Osteocyte (in vitro differentiated cells): ENCODE measurements around the gene RASSF1. TPM values are rescaled to one million over a fixed set of nuclear protein-coding genes. Genes with fewer than 3 reads are reported as not detected.
"Not testable (repeated sequence)": the region's sequence is repeated elsewhere in the genome, so short reads cannot be mapped to it uniquely, and the experiment has no call there.

Experiments used
- DNase-seq: peaks from one replicate; pipeline ENCODE4 v3.0.0; 2021; ENCODE audit warnings: mixed read lengths; ENCODE audit not compliant: unreplicated experiment; ENCODE audit errors: extremely low spot score
- H3K27ac Mint-ChIP-seq: one replicate; pipeline ENCODE4 v1.8.0; 2021; ENCODE audit warnings: mild to moderate bottlenecking, mixed read lengths; ENCODE audit not compliant: unreplicated experiment
- H3K27me3 Mint-ChIP-seq: one replicate; pipeline ENCODE4 v1.8.0; 2021; ENCODE audit warnings: mixed read lengths; ENCODE audit not compliant: unreplicated experiment
- H3K36me3 Mint-ChIP-seq: one replicate; pipeline ENCODE4 v1.8.0; 2021; ENCODE audit warnings: mixed read lengths; ENCODE audit not compliant: unreplicated experiment
- H3K4me1 Mint-ChIP-seq: one replicate; pipeline ENCODE4 v1.8.0; 2021; ENCODE audit warnings: mixed read lengths; ENCODE audit not compliant: unreplicated experiment
- H3K4me3 Mint-ChIP-seq: one replicate; pipeline ENCODE4 v1.8.0; 2021; ENCODE audit warnings: mild to moderate bottlenecking, moderate library complexity, mixed read lengths; ENCODE audit not compliant: unreplicated experiment
- H3K9me3 Mint-ChIP-seq: one replicate; pipeline ENCODE4 v1.8.0; 2021; ENCODE audit warnings: mixed read lengths; ENCODE audit not compliant: unreplicated experiment
- total RNA-seq: library from RNA; stranded (reverse); gene quantifications from 2 replicates; pipeline ENCODE4 v1.2.1, GENCODE V29; 2021
- TF ChIP-seq, protein P1 (sequence below): fragments of 200-600 bp; sonication (generic); IDR thresholded peaks from 2 replicates; pipeline ENCODE4 v1.5.0; 2021; ENCODE audit warnings: antibody characterized with exemption, mild to moderate bottlenecking, moderate library complexity

Gene RASSF1
- total RNA-seq, 1 donor from 2014 or later, result 12.8 TPM

DNA sequence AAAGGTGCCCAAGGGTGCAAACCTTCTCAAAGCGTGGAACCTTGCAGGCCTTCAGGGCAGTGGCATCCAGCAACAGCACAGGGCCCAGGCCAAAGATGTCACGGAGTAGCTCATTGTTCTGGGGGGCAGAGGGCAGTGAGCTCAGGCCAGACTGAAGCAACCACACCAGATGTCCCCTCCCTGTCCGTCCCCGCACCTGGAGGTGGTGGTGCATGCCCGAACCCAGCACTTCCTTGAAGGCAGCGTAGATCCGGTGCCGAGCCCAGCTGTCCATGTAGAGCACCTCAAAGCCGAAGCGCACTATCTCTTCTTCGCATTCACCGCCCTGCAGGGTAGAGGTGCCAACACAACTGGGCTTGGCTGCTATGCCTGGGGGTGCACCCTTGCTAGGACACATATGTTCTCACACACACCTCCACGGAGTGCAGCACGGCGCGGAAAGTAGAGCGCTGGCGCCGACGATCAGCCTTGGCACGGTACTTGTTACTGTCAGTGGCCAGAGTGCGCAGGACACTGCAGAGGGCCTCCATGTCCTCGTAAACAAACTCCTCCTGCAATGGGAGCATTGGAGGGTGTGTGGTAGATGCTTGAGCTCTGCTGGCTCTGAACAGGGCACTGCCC lies 52.1 kb downstream of the RASSF1 start:
- DNase-seq, result no peak
- no peak overlapping the region for H3K27ac Mint-ChIP-seq
- peaks cover 3% of the 10 kb centered on the region for H3K36me3 Mint-ChIP-seq
- H3K4me3 Mint-ChIP-seq, result no peak overlapping the region
- peaks cover 14% of the 10 kb centered on the region for H3K4me1 Mint-ChIP-seq
- no peaks in the 10 kb centered on the region for H3K27me3 Mint-ChIP-seq
- no peaks in the 10 kb centered on the region for H3K9me3 Mint-ChIP-seq
- TF ChIP-seq, protein P1, sequence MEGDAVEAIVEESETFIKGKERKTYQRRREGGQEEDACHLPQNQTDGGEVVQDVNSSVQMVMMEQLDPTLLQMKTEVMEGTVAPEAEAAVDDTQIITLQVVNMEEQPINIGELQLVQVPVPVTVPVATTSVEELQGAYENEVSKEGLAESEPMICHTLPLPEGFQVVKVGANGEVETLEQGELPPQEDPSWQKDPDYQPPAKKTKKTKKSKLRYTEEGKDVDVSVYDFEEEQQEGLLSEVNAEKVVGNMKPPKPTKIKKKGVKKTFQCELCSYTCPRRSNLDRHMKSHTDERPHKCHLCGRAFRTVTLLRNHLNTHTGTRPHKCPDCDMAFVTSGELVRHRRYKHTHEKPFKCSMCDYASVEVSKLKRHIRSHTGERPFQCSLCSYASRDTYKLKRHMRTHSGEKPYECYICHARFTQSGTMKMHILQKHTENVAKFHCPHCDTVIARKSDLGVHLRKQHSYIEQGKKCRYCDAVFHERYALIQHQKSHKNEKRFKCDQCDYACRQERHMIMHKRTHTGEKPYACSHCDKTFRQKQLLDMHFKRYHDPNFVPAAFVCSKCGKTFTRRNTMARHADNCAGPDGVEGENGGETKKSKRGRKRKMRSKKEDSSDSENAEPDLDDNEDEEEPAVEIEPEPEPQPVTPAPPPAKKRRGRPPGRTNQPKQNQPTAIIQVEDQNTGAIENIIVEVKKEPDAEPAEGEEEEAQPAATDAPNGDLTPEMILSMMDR, result no peak

DNA sequence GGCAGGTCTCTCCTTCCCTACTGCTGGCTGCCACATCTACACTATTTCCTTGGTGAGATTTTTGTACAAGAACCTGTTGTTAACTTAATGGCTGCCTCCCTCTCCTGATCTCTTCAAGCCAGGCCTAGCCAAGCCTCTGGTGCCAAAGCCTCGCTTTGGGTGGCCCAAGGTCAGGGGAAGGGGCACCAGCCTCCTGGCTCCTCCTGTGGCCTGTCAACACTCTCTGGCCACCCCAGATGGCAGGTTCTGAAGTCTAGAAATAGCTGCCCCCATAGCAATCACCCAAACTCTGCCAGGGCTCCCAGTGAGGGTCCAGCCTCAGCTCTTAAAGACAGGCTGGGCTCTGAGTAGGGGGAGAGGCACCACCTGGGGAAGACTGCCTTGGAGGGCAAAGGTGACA lies 53.4 kb downstream of the RASSF1 start:
- no peaks in the 10 kb centered on the region for H3K9me3 Mint-ChIP-seq
- H3K27me3 Mint-ChIP-seq, result no peaks in the 10 kb centered on the region
- TF ChIP-seq, protein P1, result no peak
- no peak overlapping the region for H3K27ac Mint-ChIP-seq
- peaks cover 3% of the 10 kb centered on the region for H3K36me3 Mint-ChIP-seq
- DNase-seq, result no peak
- peaks cover 8% of the 10 kb centered on the region for H3K4me1 Mint-ChIP-seq
- H3K4me3 Mint-ChIP-seq, result no peak overlapping the region

DNA sequence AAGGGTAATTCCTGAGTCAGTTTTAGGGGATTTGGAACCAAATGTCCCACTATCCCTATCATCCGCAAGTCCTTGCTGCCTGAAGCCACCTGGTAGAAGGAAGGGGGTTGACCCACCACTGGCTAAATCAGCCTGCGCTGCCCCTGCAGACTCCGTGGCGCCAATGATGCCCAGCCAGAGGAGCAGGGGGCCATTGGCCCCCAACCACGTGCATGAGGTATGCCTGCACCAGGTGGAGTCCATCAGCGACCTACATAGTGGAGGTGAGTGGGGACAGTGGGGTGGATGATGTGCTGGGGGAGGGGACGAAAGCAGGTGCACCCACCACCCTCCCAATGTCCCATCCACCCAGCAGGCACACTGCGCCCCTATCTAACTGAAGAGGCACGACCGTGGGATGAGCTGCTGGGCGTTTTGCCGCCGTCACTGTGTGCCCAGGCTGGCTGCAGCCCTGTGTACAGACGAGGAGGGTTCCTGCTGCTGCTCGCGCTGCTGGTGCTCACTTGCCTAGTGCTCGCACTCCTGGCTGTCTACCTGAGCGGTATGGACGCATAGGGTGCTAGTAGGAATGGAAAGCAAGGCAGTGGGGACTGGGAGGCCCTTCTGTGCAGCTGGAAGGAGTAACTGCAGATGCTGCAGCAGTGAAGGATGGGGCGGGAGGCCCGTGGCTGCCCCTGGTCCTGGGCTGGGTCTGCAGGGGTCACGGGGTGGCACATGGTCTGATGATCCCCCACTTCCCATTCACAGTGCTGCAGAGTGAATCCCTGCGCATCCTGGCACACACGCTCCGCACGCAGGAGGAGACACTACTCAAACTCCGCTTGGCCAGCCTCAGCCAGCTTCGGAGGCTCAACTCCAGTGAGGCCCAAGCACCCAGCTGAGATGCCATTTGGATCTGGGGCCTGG lies 54.1 kb downstream of the RASSF1 start:
- Mint-ChIP-seq H3K4me1 (peaks cover 7% of the 10 kb centered on the region), H3K27me3 (no peaks in the 10 kb centered on the region), H3K27ac (no peak overlapping the region), H3K36me3 (peaks cover 3% of the 10 kb centered on the region), H3K9me3 (no peaks in the 10 kb centered on the region), H3K4me3 (no peak overlapping the region)
- DNase-seq, result no peak
- TF ChIP-seq, protein P1, result no peak

DNA sequence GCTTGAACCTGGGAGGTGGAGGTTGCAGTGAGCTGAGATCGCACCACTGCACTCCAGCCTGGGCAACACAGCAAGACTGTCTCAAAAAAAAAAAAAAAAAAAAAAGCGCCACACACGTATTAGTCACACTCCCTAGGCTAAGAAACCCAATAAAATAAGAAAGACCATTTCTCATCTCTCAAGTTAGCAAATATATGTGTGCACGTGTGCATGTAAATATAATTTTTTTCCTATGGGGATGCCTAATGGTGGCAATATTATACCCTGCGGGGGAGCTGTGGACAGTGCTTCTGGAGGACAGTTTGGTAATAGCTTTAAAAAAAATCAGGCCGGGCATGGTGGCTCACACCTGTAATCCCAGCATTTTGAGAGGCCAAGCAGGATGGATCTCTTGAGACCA lies 56.5 kb downstream of the RASSF1 start:
- DNase-seq, H3K27ac Mint-ChIP-seq, H3K4me1 Mint-ChIP-seq, H3K4me3 Mint-ChIP-seq, H3K36me3 Mint-ChIP-seq, H3K9me3 Mint-ChIP-seq, H3K27me3 Mint-ChIP-seq: not testable (repeated sequence)

Other genes with a start within 250 kb of the RASSF1 start
- 11.8 and 12.9 TPM in 2 replicates for gene SEMA3F, start 185.5 kb downstream of the RASSF1 start, total RNA-seq
- not detected in 2 replicates for gene GNAT1, start 149.2 kb downstream of the RASSF1 start, total RNA-seq
- 3.9 and 4.5 TPM in 2 replicates for gene SLC38A3, start 135.6 kb downstream of the RASSF1 start, total RNA-seq
- 340 and 357 TPM in 2 replicates for gene GNAI2, start 104.6 kb downstream of the RASSF1 start, total RNA-seq
- gene SEMA3B, start 71.7 kb downstream of the RASSF1 start, total RNA-seq, result 5.5 and 8.1 TPM in 2 replicates
- not detected in 2 replicates for gene LSMEM2, start 61.7 kb downstream of the RASSF1 start, total RNA-seq
- 43.3 and 54.2 TPM in 2 replicates for gene IFRD2, start 48.4 kb downstream of the RASSF1 start, total RNA-seq
- 2.3 and 3.0 TPM in 2 replicates for gene HYAL3, start 41.4 kb downstream of the RASSF1 start, total RNA-seq
- 14.3 and 16.2 TPM in 2 replicates for gene NAA80, start 41.4 kb downstream of the RASSF1 start, total RNA-seq
- 0.60 and 0.83 TPM in 2 replicates for gene HYAL1, start 37.3 kb downstream of the RASSF1 start, total RNA-seq
- 34.1 and 37.0 TPM in 2 replicates for gene HYAL2, start 18.1 kb downstream of the RASSF1 start, total RNA-seq
- gene TUSC2, start 12.6 kb downstream of the RASSF1 start, total RNA-seq, result 16.9 and 18.3 TPM in 2 replicates
- gene ZMYND10, start 4.9 kb upstream of the RASSF1 start, total RNA-seq, result 0.50 and 1.6 TPM in 2 replicates
- 21.0 and 25.9 TPM in 2 replicates for gene NPRL2, start 9.9 kb upstream of the RASSF1 start, total RNA-seq
- 17.2 and 18.2 TPM in 2 replicates for gene CYB561D2, start 10.0 kb upstream of the RASSF1 start, total RNA-seq
- gene TMEM115, start 18.7 kb upstream of the RASSF1 start, total RNA-seq, result 63.2 and 69.0 TPM in 2 replicates
- gene CACNA2D2, start 162.8 kb upstream of the RASSF1 start, total RNA-seq, result 0.13 and 0.27 TPM in 2 replicates
- 2.2 and 3.9 TPM in 2 replicates for gene C3orf18, start 226.9 kb upstream of the RASSF1 start, total RNA-seq
- gene HEMK1, start 228.7 kb upstream of the RASSF1 start, total RNA-seq, result 19.9 and 23.1 TPM in 2 replicates